SK-N-SH treated with all-trans-retinoic acid at 6 μM for 48 hours (cell line): ENCODE data around the gene CACNA1G.

ENCODE experiments used
- ATAC-seq: fragments of 200-7000 bp; cut with Tn5 transposase; 3 replicates; pipeline ENCODE4 v1.9.1; 2020; ENCODE audit warnings: mild to moderate bottlenecking, moderate library complexity
- BACH2 ChIP-seq: fragments of 250-450 bp; sonication (Bioruptor Pico); IDR thresholded peaks from 2 replicates; pipeline ENCODE4 v1.9.0; 2021; ENCODE audit warnings: mild to moderate bottlenecking, borderline replicate concordance
- CSDC2 ChIP-seq: fragments of 250-450 bp; sonication (Bioruptor Pico); IDR thresholded peaks from 2 replicates; pipeline ENCODE4 v1.5.0; 2020; ENCODE audit warnings: mild to moderate bottlenecking, moderate library complexity
- ESRRG ChIP-seq: fragments of 250-450 bp; sonication (Bioruptor Pico); IDR thresholded peaks from 2 replicates; pipeline ENCODE4 v1.6.1; 2021; ENCODE audit warnings: mild to moderate bottlenecking
- GLIS3 ChIP-seq: fragments of 250-450 bp; sonication (Bioruptor Pico); IDR thresholded peaks from 2 replicates; pipeline ENCODE4 v1.5.0; 2020; ENCODE audit warnings: mild to moderate bottlenecking, moderate library complexity
- ISL1 ChIP-seq: fragments of 250-450 bp; sonication (Bioruptor Pico); IDR thresholded peaks from 2 replicates; pipeline ENCODE4 v2.1.2; 2022; ENCODE audit warnings: mild to moderate bottlenecking, moderate library complexity
- OSR1 ChIP-seq: fragments of 250-450 bp; sonication (Bioruptor Pico); IDR thresholded peaks from 2 replicates; pipeline ENCODE4 v1.8.0; 2022; ENCODE audit warnings: moderate library complexity, mild to moderate bottlenecking, inconsistent platforms
- POU6F1 ChIP-seq: fragments of 250-450 bp; sonication (Bioruptor Pico); IDR thresholded peaks from 2 replicates; pipeline ENCODE4 v1.8.0; 2021; ENCODE audit warnings: low read depth, mild to moderate bottlenecking, moderate library complexity, borderline replicate concordance
- PPARA ChIP-seq: fragments of 250-450 bp; sonication (Bioruptor Pico); IDR thresholded peaks from 2 replicates; pipeline ENCODE4 v1.5.0; 2020; ENCODE audit warnings: mild to moderate bottlenecking, borderline replicate concordance
- RARB ChIP-seq: fragments of 250-450 bp; sonication (Bioruptor Pico); IDR thresholded peaks from 2 replicates; pipeline ENCODE4 v1.8.0; 2021; ENCODE audit warnings: mild to moderate bottlenecking, moderate library complexity
- TCF4 ChIP-seq: fragments of 250-450 bp; sonication (Bioruptor Pico); IDR thresholded peaks from 2 replicates; pipeline ENCODE4 v1.8.0; 2021; ENCODE audit warnings: mild to moderate bottlenecking, moderate library complexity, borderline replicate concordance
- TOX ChIP-seq: fragments of 250-450 bp; sonication (Bioruptor Pico); IDR thresholded peaks from 2 replicates; pipeline ENCODE4 v1.8.0; 2021; ENCODE audit warnings: mild to moderate bottlenecking, moderate library complexity, borderline replicate concordance
- ZC3H10 ChIP-seq: fragments of 250-450 bp; sonication (Bioruptor Pico); IDR thresholded peaks from 2 replicates; pipeline ENCODE4 v1.5.1; 2021; ENCODE audit warnings: mild to moderate bottlenecking, moderate library complexity
- ZFP3 ChIP-seq: fragments of 250-450 bp; sonication (Bioruptor Pico); IDR thresholded peaks from 2 replicates; pipeline ENCODE4 v1.5.0; 2020; ENCODE audit warnings: mild to moderate bottlenecking, moderate library complexity
- ZFP30 ChIP-seq: fragments of 450-650 bp; formaldehyde crosslinking; IDR thresholded peaks from 2 replicates; pipeline ENCODE4 v1.5.0; 2022; ENCODE audit warnings: mild to moderate bottlenecking, moderate library complexity
- ZNF70 ChIP-seq: fragments of 450-650 bp; formaldehyde crosslinking; IDR thresholded peaks from 2 replicates; pipeline ENCODE4 v1.5.0; 2020; ENCODE audit warnings: mild to moderate bottlenecking, moderate library complexity
- ZNF8 ChIP-seq: fragments of 450-650 bp; formaldehyde crosslinking; IDR thresholded peaks from 2 replicates; pipeline ENCODE4 v1.5.0; 2020; ENCODE audit warnings: mild to moderate bottlenecking, moderate library complexity
- TF ChIP-seq, protein P1 (sequence below): fragments of 250-450 bp; sonication (Bioruptor Pico); IDR thresholded peaks from 2 replicates; pipeline ENCODE4 v1.8.0; 2020; ENCODE audit warnings: mild to moderate bottlenecking, moderate library complexity, borderline replicate concordance
- TF ChIP-seq, protein P2 (sequence below): fragments of 250-450 bp; sonication (Bioruptor Pico); IDR thresholded peaks from 2 replicates; pipeline ENCODE4 v1.5.0; 2020; ENCODE audit warnings: mild to moderate bottlenecking, moderate library complexity
- TF ChIP-seq, protein P3 (sequence below): fragments of 250-450 bp; sonication (Bioruptor Pico); IDR thresholded peaks from 2 replicates; pipeline ENCODE4 v1.5.1; 2021; ENCODE audit warnings: mild to moderate bottlenecking, moderate library complexity
- TF ChIP-seq, protein P4 (sequence below): fragments of 250-450 bp; sonication (Bioruptor Pico); IDR thresholded peaks from 2 replicates; pipeline ENCODE4 v1.5.1; 2020; ENCODE audit warnings: low read depth, mild to moderate bottlenecking, moderate library complexity

Gene CACNA1G

DNA sequence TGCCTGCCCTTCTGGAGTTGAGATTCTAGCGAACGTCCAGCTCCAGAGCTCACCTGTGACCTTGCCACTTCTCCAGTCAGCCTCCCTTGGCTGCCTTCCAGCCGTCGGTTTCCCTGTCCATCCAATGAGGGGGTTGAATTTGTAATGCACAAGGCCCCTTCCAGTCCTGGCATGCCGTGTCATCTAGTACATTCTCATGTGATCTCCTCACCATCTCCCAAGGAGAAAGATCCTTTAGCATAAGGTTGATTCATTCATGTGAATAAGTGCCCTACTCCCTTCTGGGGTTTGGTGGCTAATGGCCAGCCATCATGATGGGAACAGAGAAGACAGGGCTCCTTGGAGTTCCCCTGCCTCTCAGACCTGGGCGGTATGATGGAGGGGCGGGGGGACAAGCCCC, 55.3 kb downstream of the CACNA1G start:
- no peak for ATAC-seq
- TF ChIP-seq, protein P1, sequence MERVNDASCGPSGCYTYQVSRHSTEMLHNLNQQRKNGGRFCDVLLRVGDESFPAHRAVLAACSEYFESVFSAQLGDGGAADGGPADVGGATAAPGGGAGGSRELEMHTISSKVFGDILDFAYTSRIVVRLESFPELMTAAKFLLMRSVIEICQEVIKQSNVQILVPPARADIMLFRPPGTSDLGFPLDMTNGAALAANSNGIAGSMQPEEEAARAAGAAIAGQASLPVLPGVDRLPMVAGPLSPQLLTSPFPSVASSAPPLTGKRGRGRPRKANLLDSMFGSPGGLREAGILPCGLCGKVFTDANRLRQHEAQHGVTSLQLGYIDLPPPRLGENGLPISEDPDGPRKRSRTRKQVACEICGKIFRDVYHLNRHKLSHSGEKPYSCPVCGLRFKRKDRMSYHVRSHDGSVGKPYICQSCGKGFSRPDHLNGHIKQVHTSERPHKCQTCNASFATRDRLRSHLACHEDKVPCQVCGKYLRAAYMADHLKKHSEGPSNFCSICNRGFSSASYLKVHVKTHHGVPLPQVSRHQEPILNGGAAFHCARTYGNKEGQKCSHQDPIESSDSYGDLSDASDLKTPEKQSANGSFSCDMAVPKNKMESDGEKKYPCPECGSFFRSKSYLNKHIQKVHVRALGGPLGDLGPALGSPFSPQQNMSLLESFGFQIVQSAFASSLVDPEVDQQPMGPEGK (CRISPR knock-in tag) = no peak
- TF ChIP-seq TCF4 (CRISPR knock-in tag) (no peak), ZFP30 (CRISPR knock-in tag) (no peak), GLIS3 (CRISPR knock-in tag) (no peak), POU6F1 (no peak), TOX (CRISPR knock-in tag) (no peak)
- TF ChIP-seq, protein P2, sequence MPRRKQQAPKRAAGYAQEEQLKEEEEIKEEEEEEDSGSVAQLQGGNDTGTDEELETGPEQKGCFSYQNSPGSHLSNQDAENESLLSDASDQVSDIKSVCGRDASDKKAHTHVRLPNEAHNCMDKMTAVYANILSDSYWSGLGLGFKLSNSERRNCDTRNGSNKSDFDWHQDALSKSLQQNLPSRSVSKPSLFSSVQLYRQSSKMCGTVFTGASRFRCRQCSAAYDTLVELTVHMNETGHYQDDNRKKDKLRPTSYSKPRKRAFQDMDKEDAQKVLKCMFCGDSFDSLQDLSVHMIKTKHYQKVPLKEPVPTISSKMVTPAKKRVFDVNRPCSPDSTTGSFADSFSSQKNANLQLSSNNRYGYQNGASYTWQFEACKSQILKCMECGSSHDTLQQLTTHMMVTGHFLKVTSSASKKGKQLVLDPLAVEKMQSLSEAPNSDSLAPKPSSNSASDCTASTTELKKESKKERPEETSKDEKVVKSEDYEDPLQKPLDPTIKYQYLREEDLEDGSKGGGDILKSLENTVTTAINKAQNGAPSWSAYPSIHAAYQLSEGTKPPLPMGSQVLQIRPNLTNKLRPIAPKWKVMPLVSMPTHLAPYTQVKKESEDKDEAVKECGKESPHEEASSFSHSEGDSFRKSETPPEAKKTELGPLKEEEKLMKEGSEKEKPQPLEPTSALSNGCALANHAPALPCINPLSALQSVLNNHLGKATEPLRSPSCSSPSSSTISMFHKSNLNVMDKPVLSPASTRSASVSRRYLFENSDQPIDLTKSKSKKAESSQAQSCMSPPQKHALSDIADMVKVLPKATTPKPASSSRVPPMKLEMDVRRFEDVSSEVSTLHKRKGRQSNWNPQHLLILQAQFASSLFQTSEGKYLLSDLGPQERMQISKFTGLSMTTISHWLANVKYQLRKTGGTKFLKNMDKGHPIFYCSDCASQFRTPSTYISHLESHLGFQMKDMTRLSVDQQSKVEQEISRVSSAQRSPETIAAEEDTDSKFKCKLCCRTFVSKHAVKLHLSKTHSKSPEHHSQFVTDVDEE (CRISPR knock-in tag) = no peak
- TF ChIP-seq, protein P3, sequence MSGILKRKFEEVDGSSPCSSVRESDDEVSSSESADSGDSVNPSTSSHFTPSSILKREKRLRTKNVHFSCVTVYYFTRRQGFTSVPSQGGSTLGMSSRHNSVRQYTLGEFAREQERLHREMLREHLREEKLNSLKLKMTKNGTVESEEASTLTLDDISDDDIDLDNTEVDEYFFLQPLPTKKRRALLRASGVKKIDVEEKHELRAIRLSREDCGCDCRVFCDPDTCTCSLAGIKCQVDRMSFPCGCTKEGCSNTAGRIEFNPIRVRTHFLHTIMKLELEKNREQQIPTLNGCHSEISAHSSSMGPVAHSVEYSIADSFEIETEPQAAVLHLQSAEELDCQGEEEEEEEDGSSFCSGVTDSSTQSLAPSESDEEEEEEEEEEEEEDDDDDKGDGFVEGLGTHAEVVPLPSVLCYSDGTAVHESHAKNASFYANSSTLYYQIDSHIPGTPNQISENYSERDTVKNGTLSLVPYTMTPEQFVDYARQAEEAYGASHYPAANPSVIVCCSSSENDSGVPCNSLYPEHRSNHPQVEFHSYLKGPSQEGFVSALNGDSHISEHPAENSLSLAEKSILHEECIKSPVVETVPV (CRISPR knock-in tag) = no peak
- TF ChIP-seq, protein P4, sequence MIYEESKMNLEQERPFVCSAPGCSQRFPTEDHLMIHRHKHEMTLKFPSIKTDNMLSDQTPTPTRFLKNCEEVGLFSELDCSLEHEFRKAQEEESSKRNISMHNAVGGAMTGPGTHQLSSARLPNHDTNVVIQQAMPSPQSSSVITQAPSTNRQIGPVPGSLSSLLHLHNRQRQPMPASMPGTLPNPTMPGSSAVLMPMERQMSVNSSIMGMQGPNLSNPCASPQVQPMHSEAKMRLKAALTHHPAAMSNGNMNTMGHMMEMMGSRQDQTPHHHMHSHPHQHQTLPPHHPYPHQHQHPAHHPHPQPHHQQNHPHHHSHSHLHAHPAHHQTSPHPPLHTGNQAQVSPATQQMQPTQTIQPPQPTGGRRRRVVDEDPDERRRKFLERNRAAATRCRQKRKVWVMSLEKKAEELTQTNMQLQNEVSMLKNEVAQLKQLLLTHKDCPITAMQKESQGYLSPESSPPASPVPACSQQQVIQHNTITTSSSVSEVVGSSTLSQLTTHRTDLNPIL = no peak

DNA sequence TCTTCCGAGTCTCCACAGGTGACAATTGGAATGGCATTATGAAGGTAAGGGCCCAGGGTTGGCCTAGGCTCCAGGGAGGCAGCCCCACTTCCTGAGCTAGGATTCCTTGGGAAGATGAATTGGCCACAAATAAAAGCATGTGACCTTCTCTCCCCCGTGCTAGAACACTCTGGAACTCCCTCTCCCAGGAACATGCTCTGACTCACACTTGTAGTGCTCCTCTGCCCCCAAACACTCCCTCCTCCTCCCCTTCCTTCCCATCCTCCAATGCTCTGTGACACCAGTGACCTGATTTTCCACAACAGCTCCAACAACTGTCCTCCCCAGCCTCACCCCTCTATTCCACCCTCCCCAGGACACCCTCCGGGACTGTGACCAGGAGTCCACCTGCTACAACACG, 57.8 kb downstream of the CACNA1G start:
- ATAC-seq = no peak

More for the DNA sequence above, 57.8 kb downstream of the CACNA1G start:
- TF ChIP-seq ZNF70 (CRISPR knock-in tag) = no peak
- TF ChIP-seq ZFP3 (CRISPR knock-in tag) = no peak
- TF ChIP-seq OSR1 = no peak
- TF ChIP-seq TOX (CRISPR knock-in tag) = no peak
- TF ChIP-seq, protein P3 (CRISPR knock-in tag) = no peak
- no peak for TF ChIP-seq ESRRG (CRISPR knock-in tag)
- no peak for TF ChIP-seq RARB
- TF ChIP-seq POU6F1 = no peak
- TF ChIP-seq ZNF8 (CRISPR knock-in tag) = no peak
- no peak for TF ChIP-seq CSDC2 (CRISPR knock-in tag)
- TF ChIP-seq ISL1 = no peak
- TF ChIP-seq TCF4 (CRISPR knock-in tag) = no peak
- no peak for TF ChIP-seq GLIS3 (CRISPR knock-in tag)
- TF ChIP-seq PPARA (CRISPR knock-in tag) = no peak
- TF ChIP-seq, protein P1 (CRISPR knock-in tag) = no peak
- TF ChIP-seq ZFP30 (CRISPR knock-in tag) = no peak
- no peak for TF ChIP-seq BACH2 (CRISPR knock-in tag)
- TF ChIP-seq ZC3H10 = no peak
